H9 (cell line): ENCODE data around the gene CLRN3. TPM values are rescaled to one million over a fixed set of nuclear protein-coding genes. Genes with fewer than 3 reads are reported as not detected.

Source experiments
- DNase-seq: peaks from one replicate; pipeline ENCODE4 v3.0.0-alpha.2; 2017
- H2AFZ ChIP-seq: one replicate; pipeline ENCODE4 v1.6.1; 2013; ENCODE audit warnings: mild to moderate bottlenecking, low read length, control low read depth, moderate library complexity
- H2AK5ac ChIP-seq: 2 replicates; pipeline ENCODE4 v1.6.1; 2013; ENCODE audit warnings: low read length, control low read depth, mixed read lengths; ENCODE audit not compliant: insufficient read length
- H2BK120ac ChIP-seq: one replicate; pipeline ENCODE4 v1.6.1; 2013; ENCODE audit warnings: low read depth, mild to moderate bottlenecking, low read length, control low read depth, inconsistent platforms; ENCODE audit not compliant: poor library complexity, severe bottlenecking
- H2BK12ac ChIP-seq: 2 replicates; pipeline ENCODE4 v1.6.1; 2013; ENCODE audit warnings: low read length, control low read depth, mixed read lengths, low read depth; ENCODE audit not compliant: insufficient read length
- H2BK15ac ChIP-seq: 2 replicates; pipeline ENCODE4 v1.6.1; 2013; ENCODE audit warnings: low read depth, low read length, control low read depth
- H2BK20ac ChIP-seq: one replicate; pipeline ENCODE4 v1.6.1; 2013; ENCODE audit warnings: low read depth, mild to moderate bottlenecking, low read length, control low read depth, inconsistent platforms; ENCODE audit not compliant: poor library complexity, severe bottlenecking
- H2BK5ac ChIP-seq: 2 replicates; pipeline ENCODE4 v1.6.1; 2013; ENCODE audit warnings: low read length, control low read depth, mixed read lengths; ENCODE audit not compliant: insufficient read length
- H3K14ac ChIP-seq: 2 replicates; pipeline ENCODE4 v1.6.1; 2013; ENCODE audit warnings: low read length, control low read depth; ENCODE audit not compliant: insufficient read depth
- H3K18ac ChIP-seq: 2 replicates; pipeline ENCODE4 v1.6.1; 2013; ENCODE audit warnings: low read depth, mild to moderate bottlenecking, mixed read lengths, low read length, control low read depth; ENCODE audit not compliant: insufficient read length
- H3K23ac ChIP-seq: 2 replicates; pipeline ENCODE4 v1.6.1; 2013; ENCODE audit warnings: low read length, control low read depth, mixed read lengths, low read depth; ENCODE audit not compliant: insufficient read length
- H3K23me2 ChIP-seq: 2 replicates; pipeline ENCODE4 v1.6.1; 2013; ENCODE audit warnings: low read depth, mild to moderate bottlenecking, mixed read lengths, low read length, control low read depth; ENCODE audit not compliant: insufficient read length, poor library complexity, severe bottlenecking
- H3K27ac ChIP-seq: 2 replicates; pipeline ENCODE4 v1.5.1; 2013; ENCODE audit warnings: low read length, control low read depth, mixed read lengths, low read depth; ENCODE audit not compliant: insufficient read length
- H3K27me3 ChIP-seq: 2 replicates; pipeline ENCODE4 v1.6.1; 2013; ENCODE audit warnings: low read length, control low read depth, inconsistent platforms; ENCODE audit not compliant: insufficient read depth
- H3K4ac ChIP-seq: 2 replicates; pipeline ENCODE4 v1.6.1; 2013; ENCODE audit warnings: low read depth, mild to moderate bottlenecking, control low read depth, inconsistent platforms, low read length, moderate library complexity
- H3K4me1 ChIP-seq: 2 replicates; pipeline ENCODE4 v1.6.1; 2013; ENCODE audit warnings: low read length, control low read depth, inconsistent platforms; ENCODE audit not compliant: insufficient read depth
- H3K4me2 ChIP-seq: 2 replicates; pipeline ENCODE4 v1.6.1; 2013; ENCODE audit warnings: low read length, control low read depth, mixed read lengths; ENCODE audit not compliant: insufficient read length, insufficient read depth
- H3K56ac ChIP-seq: 2 replicates; pipeline ENCODE4 v1.6.1; 2013; ENCODE audit warnings: low read depth, mild to moderate bottlenecking, mixed read lengths, low read length, control low read depth; ENCODE audit not compliant: insufficient read length
- H3K79me1 ChIP-seq: 2 replicates; pipeline ENCODE4 v1.6.1; 2013; ENCODE audit warnings: low read depth, mild to moderate bottlenecking, moderate library complexity, low read length, control low read depth, inconsistent platforms; ENCODE audit not compliant: insufficient read depth, poor library complexity, severe bottlenecking
- H3K79me2 ChIP-seq: 2 replicates; pipeline ENCODE4 v1.6.1; 2013; ENCODE audit warnings: low read length, control low read depth, inconsistent platforms; ENCODE audit not compliant: insufficient read depth
- H3K9ac ChIP-seq: 2 replicates; pipeline ENCODE4 v1.6.1; 2013; ENCODE audit warnings: low read length, control low read depth, mixed read lengths; ENCODE audit not compliant: insufficient read length; ENCODE audit errors: extremely low read depth
- H3K9me3 ChIP-seq: one replicate; pipeline ENCODE4 v1.6.1; 2013; ENCODE audit warnings: low read depth, low read length, inconsistent platforms; ENCODE audit not compliant: control insufficient read depth
- H3T11ph ChIP-seq: one replicate; pipeline ENCODE4 v1.6.1; 2013; ENCODE audit warnings: mild to moderate bottlenecking, low read length, control low read depth, inconsistent platforms
- H4K20me1 ChIP-seq: one replicate; pipeline ENCODE4 v1.6.1; 2013; ENCODE audit not compliant: control insufficient read depth, insufficient read length, insufficient read depth
- H4K5ac ChIP-seq: 2 replicates; pipeline ENCODE4 v1.6.1; 2013; ENCODE audit warnings: low read depth, mild to moderate bottlenecking, mixed read lengths, low read length, control low read depth; ENCODE audit not compliant: insufficient read length
- H4K8ac ChIP-seq: replicated peaks from 2 replicates; pipeline ENCODE4 v1.6.1; 2013; ENCODE audit warnings: low read length, control low read depth, mixed read lengths, low read depth; ENCODE audit not compliant: insufficient read length
- H4K91ac ChIP-seq: 2 replicates; pipeline ENCODE4 v1.6.1; 2013; ENCODE audit warnings: low read depth, mild to moderate bottlenecking, moderate library complexity, mixed read lengths, low read length, control low read depth; ENCODE audit not compliant: insufficient read length
- H3K27ac Mint-ChIP-seq, 3 experiments: 2 replicates in 2 of 3; 3 replicates in 1 of 3; pipeline ENCODE4 v1.8.0; 2020 to 2021; ENCODE audit warnings: mixed read lengths in 3 of 3, mild to moderate bottlenecking in 1 of 3, moderate library complexity in 1 of 3
- H3K27me3 Mint-ChIP-seq: 2 replicates; pipeline ENCODE4 v1.8.0; 2021; ENCODE audit warnings: low read depth, mild to moderate bottlenecking, moderate library complexity, mixed read lengths
- H3K36me3 Mint-ChIP-seq, 3 experiments: 2 replicates in 2 of 3; 3 replicates in 1 of 3; pipeline ENCODE4 v1.8.0; 2020 to 2021; ENCODE audit warnings: low read depth in 3 of 3, mixed read lengths in 3 of 3; ENCODE audit not compliant: insufficient read depth in 1 of 3
- H3K4me1 Mint-ChIP-seq, 2 experiments: 2 replicates each; pipeline ENCODE4 v1.8.0; 2020; ENCODE audit warnings: mixed read lengths in 2 of 2
- H3K4me3 Mint-ChIP-seq, 2 experiments: 2 replicates in 1 of 2; 3 replicates in 1 of 2; pipeline ENCODE4 v1.8.0; 2020 to 2021; ENCODE audit warnings: mild to moderate bottlenecking in 2 of 2, mixed read lengths in 2 of 2, moderate library complexity in 1 of 2
- H3K9me3 Mint-ChIP-seq, 2 experiments: 2 replicates in 1 of 2; 3 replicates in 1 of 2; pipeline ENCODE4 v1.8.0; 2020; ENCODE audit warnings: mild to moderate bottlenecking in 2 of 2, mixed read lengths in 2 of 2, moderate library complexity in 1 of 2
- WGBS: extraction: QIAGEN DNeasy Blood & Tissue Kit; methylation state at CpG from one replicate; pipeline ENCODE4 v1.1.7; 2013; ENCODE audit warnings: missing lambda C conversion rate, low lambda C conversion rate, mixed read lengths; ENCODE audit not compliant: insufficient read length; ENCODE audit errors: extremely low coverage; 5-methylcytosine and 5-hydroxymethylcytosine counted together
- total RNA-seq: library from RNA; stranded (reverse); gene quantifications from 2 replicates; pipeline ENCODE4 v1.2.1, GENCODE V29; 2021
- TF ChIP-seq, protein P1 (sequence below): fragments of 200-600 bp; sonication (generic); conservative IDR thresholded peaks from 3 replicates; pipeline ENCODE4 v1.8.0; 2021; ENCODE audit warnings: antibody characterized with exemption, mild to moderate bottlenecking

CLRN3 gene
- total RNA-seq, 1 experiment from 2014 or later: not detected

DNA sequence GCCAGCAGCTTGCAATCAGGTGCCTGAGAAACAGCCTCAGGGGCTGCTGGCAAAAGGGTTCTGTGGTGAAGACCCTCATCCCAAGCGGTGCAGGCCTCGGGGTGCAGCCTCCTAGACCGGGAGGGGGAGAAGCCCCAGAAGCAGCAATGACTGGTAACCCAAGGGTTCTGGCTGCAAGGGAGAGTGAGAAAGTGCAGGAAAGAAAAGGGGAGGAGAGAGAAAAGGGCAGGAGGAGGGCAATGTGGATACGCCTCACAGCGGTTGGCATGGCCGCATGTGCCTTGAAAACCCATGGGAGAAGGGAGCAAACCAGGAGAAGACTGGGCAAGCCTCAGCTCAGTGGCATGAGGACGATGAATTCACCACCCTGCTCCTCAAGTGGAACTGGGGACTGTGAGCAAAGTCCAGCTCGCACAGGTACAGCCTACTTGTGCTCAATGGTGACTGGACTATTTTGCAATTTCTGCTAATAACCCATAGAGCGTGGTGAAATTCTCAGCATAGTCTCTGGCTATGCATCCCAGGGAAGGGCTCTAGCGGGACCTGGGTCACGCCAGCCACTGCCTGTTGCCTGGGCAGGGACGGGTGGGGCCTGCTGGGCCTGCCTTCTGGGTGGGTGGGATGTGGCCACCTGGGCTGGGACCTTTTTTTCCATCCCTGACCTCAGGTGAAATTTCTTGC is 6.2 kb downstream of the CLRN3 start:
- H3K27ac ChIP-seq: no peak overlapping the region
- no peaks in the 10 kb centered on the region for H3K79me1 ChIP-seq
- H2AK5ac ChIP-seq: no peak overlapping the region
- H3K9ac ChIP-seq: no peak overlapping the region
- Mint-ChIP-seq H3K36me3 (no peaks in the 10 kb centered on the region), H3K4me3 (no peak overlapping the region), H3K27ac (no peak overlapping the region), H3K9me3 (no peaks in the 10 kb centered on the region), H3K27me3 (peaks cover 4% of the 10 kb centered on the region; the same call in 1 of the 2 replicates), H3K4me1 (peaks cover 3 to 7% of the 10 kb centered on the region in 2 experiments; a peak in 3 of 4 replicates)
- no peak overlapping the region for H4K8ac ChIP-seq
- no peak overlapping the region for H3K4ac ChIP-seq
- no peak overlapping the region for H3T11ph ChIP-seq
- H3K23ac ChIP-seq: no peak overlapping the region
- H3K4me1 ChIP-seq: no peaks in the 10 kb centered on the region
- no peak overlapping the region for H3K18ac ChIP-seq
- H3K9me3 ChIP-seq: no peaks in the 10 kb centered on the region
- no peak overlapping the region for H2AFZ ChIP-seq
- TF ChIP-seq, protein P1, sequence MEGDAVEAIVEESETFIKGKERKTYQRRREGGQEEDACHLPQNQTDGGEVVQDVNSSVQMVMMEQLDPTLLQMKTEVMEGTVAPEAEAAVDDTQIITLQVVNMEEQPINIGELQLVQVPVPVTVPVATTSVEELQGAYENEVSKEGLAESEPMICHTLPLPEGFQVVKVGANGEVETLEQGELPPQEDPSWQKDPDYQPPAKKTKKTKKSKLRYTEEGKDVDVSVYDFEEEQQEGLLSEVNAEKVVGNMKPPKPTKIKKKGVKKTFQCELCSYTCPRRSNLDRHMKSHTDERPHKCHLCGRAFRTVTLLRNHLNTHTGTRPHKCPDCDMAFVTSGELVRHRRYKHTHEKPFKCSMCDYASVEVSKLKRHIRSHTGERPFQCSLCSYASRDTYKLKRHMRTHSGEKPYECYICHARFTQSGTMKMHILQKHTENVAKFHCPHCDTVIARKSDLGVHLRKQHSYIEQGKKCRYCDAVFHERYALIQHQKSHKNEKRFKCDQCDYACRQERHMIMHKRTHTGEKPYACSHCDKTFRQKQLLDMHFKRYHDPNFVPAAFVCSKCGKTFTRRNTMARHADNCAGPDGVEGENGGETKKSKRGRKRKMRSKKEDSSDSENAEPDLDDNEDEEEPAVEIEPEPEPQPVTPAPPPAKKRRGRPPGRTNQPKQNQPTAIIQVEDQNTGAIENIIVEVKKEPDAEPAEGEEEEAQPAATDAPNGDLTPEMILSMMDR: no peak
- no peak overlapping the region for H2BK20ac ChIP-seq
- no peaks in the 10 kb centered on the region for H3K79me2 ChIP-seq
- no peak for DNase-seq
- H3K56ac ChIP-seq: no peak overlapping the region
- no peak overlapping the region for H4K5ac ChIP-seq
- H4K20me1 ChIP-seq: no peaks in the 10 kb centered on the region
- H2BK15ac ChIP-seq: no peak overlapping the region
- no peak overlapping the region for H3K4me2 ChIP-seq
- H3K14ac ChIP-seq: peak overlapping the region; percentile 41; the same call in 1 of the 2 replicates
- no peaks in the 10 kb centered on the region for H3K23me2 ChIP-seq
- no peaks in the 10 kb centered on the region for H3K27me3 ChIP-seq
- H2BK5ac ChIP-seq: no peak overlapping the region
- H4K91ac ChIP-seq: no peak overlapping the region
- H2BK120ac ChIP-seq: no peak overlapping the region
- WGBS: no CpG with 5 or more reads among the region's 12 CpGs
- no peak overlapping the region for H2BK12ac ChIP-seq
